ENCODE data around the gene RIPOR3. TPM values are rescaled to one million over a fixed set of nuclear protein-coding genes. Genes with fewer than 3 reads are reported as not detected.
A peak's percentile ranks its signal among the peaks of the same experiment; 100 is the strongest.
"Not testable (repeated sequence)": the region's sequence is repeated elsewhere in the genome, so short reads cannot be mapped to it uniquely, and the experiment has no call there.

The RIPOR3 gene
- total RNA-seq, 1 experiment from 2014 or later: 0.07 TPM

DNA sequence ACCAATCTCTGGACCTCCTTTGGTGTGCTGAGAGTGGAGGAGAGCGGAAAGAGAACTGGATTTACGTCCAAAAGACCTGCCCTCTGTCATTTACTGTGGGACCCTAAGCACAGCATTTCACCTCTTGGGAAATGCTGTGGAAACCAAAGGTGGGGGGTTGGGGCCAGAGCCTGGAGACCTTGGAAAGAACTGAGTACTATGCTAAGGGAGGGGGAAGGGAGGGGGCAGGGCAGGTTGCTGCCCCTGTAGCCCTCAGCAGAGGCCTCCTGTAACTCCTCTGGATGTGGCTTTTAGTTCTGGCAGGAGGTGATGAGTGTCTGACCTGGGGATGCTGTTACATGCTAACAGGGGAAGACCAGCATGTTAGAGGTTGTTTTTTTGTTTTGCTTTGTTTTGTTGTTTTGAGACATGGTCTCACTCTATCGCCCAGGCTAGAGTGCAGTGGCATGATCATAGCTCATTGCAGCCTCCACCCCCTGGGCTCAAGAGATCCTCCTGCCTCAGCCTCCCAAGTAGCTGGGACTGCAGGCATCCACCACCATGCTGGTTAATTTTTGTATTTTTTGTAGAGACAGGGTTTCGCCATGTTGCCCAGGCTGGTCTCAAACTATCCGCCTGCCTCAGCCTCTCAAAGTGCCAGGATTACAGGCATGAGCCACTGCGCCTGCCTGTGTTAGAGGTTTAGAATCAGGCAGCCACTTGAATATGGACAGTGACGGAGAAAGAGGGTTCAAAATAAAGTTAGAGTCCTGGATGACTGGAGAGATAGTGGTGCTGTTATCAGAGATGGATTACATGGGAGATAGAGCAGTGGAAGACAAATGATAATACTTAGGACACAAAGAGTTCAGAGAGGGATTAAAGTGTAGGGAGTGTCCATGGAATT lies 21.7 kb upstream of the RIPOR3 start:
- no peaks in the 10 kb centered on the region for H3K9me3 ChIP-seq
- no peak for DNase-seq
- no peaks in the 10 kb centered on the region for H3K36me3 ChIP-seq
- no peak overlapping the region for H3K4me3 ChIP-seq
- H3K27me3 ChIP-seq: no peaks in the 10 kb centered on the region

DNA sequence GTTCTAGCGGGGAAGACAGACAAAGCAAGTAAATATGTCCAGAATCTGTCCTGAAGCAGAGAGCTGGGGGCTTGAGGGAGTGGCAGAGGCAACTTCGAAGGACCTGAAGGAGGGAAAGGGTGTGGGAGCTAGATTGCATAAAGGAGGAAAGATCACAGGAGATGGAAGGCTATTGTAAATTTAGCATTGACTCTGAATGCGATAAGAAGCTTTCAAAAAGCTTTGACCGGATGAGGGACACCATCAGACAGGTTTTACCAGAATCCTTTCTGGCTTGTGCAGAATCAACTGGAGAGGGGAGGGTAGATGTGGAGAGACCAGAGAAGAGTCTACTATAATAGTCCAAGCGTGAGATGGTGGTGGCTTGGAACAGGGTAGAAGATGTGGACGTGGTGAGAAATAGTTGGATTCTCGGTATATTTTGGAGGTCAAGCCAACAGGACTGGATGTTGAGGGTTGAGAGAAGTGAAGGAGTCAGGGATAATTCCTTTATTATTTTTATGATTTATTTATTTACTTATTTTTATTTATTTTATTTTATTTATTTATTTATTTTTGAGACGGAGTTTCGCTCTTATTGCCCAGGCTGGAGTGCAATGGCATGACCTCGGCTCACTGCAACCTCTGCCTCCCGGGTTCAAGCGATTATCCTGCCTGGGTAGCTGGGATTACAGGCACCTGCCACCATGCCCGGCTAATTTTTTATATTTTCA lies 19.9 kb upstream of the RIPOR3 start:
- no peaks in the 10 kb centered on the region for H3K36me3 ChIP-seq
- no peak for DNase-seq
- no peaks in the 10 kb centered on the region for H3K27me3 ChIP-seq
- H3K4me3 ChIP-seq: no peak overlapping the region
- no peaks in the 10 kb centered on the region for H3K9me3 ChIP-seq

DNA sequence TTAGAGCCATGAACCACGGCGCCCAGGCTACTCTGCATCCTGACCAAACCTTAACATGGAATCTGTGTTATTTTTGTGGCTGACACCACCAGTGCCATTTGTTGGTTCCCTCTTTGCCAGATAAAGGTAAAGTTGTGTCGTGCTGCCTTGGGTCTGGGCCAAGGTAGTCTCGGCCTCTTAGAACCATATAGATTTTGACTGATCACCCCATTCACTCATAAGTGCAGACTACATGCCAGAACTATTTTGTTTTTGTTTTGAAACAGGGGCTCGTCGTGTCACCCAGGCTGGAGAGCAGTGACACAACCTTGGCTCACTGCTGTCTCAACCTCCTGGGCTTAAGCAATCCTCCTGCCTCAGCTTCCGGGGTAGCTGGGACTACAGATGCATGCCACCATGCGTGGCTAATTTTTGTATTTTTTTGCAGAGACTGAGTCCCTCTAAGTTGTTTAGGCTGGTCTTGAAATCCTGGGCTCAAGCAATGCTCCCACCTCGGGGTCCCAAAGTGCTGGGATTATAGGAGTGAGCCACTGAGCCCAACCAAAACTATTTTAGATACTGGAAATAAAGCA lies 19.2 kb upstream of the RIPOR3 start:
- peak; percentile 64 for DNase-seq
- H3K27me3 ChIP-seq: no peaks in the 10 kb centered on the region
- no peak overlapping the region for H3K4me3 ChIP-seq

DNA sequence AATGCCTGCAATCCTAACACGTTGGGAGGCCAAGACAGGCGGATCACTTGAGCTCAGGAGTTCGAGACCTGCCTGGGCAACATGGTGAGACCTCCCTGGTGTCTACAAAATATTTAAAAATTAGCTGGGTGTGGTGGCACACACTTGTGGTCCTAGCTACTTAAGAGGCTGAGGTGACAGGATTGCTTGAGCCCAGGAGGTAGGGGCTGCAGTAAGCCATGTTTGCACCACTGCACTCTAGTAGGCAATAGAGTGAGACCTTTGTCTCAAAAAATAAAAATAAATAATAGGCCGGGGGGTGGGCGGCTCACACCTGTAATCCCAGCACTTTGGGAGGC lies 18.3 kb upstream of the RIPOR3 start:
- no peaks in the 10 kb centered on the region for H3K27me3 ChIP-seq
- no peak for DNase-seq
- H3K4me3 ChIP-seq: no peak overlapping the region
- no peaks in the 10 kb centered on the region for H3K36me3 ChIP-seq
- no peaks in the 10 kb centered on the region for H3K9me3 ChIP-seq

More for the DNA sequence above, 19.2 kb upstream of the RIPOR3 start:
- Histone ChIP-seq H3K36me3 (no peaks in the 10 kb centered on the region), H3K9me3 (no peaks in the 10 kb centered on the region)

DNA sequence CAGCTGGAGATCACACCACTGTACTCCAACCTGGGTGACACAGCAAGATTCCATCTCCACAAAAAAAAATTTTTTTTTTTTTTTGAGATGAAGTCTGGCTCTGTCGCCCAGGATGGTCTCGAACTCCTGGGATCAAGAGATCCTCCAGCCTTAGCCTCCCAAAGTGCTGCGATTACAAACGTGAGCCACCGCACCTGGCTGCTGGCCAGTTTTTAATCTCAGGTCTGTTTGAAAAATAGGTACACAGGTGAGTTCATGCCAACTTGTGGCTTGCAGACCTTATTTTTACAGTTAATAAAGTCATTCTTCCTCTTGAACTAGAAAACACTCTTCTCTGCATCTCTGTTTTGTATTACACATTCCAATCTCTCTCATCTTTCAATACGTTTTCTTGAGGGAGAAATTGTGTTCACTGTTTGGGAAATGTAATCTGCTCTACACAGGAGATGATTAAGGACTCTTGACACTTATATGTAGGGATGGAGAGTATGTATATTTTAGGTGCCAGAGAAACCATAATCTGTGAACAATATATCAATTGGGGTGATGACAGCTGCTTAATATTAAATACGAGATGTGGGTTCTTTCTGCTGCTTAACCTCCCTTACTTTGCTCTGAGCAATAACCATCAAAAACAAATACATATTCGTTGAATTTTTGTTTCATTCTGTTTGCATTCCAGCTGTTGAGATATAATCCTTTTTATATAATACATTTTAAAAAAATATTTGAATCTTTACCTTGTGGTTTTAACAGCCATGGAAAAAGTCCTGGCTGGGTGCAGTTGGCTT lies 17.7 kb upstream of the RIPOR3 start:
- H3K4me3 ChIP-seq: no peak overlapping the region
- no peaks in the 10 kb centered on the region for H3K27me3 ChIP-seq
- H3K36me3 ChIP-seq: no peaks in the 10 kb centered on the region
- H3K9me3 ChIP-seq: no peaks in the 10 kb centered on the region
- DNase-seq: no peak

DNA sequence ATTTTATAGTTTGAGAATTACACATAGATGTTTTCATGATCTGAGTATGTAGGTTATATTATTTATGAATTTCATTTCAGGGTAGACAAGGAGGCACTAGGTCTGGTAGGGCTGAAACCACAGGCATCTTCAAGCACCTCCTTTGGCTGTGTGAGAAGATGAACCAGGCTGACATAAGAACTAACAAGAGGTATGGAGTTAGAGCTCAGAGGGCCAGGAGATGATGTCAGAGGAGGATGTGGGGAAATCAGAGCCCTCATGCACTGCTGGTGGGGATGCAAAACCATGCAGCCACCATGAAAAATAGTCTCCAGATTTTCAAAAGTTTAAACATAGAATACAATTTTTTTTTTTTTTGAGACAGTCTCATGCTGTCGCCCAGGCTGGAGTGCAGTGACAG lies 13.6 kb upstream of the RIPOR3 start:
- Histone ChIP-seq H3K27me3 (no peaks in the 10 kb centered on the region), H3K4me3 (no peak overlapping the region), H3K9me3 (no peaks in the 10 kb centered on the region), H3K36me3 (no peaks in the 10 kb centered on the region)
- DNase-seq: no peak

DNA sequence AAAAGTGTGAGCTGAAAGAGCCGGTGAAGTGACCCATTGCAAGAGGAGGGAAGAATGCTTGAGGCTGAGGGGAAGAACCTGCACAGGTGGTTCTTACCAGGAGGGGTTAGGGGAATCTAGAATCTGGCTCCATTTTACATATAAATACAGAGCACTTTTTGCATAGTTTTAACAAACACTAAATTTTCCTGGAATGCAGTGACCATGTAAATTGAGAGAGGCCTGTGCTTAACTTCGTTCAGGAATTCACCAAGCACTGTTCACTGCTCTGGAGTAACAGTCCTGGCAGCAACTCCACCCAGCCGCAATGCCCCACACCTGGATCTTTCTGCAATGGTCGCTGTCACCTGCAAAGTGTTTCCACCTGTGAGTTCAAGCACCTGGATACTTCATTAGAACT lies 13.2 kb upstream of the RIPOR3 start:
- H3K4me3 ChIP-seq: no peak overlapping the region
- DNase-seq: no peak
- no peaks in the 10 kb centered on the region for H3K27me3 ChIP-seq
- no peaks in the 10 kb centered on the region for H3K9me3 ChIP-seq
- H3K36me3 ChIP-seq: no peaks in the 10 kb centered on the region

DNA sequence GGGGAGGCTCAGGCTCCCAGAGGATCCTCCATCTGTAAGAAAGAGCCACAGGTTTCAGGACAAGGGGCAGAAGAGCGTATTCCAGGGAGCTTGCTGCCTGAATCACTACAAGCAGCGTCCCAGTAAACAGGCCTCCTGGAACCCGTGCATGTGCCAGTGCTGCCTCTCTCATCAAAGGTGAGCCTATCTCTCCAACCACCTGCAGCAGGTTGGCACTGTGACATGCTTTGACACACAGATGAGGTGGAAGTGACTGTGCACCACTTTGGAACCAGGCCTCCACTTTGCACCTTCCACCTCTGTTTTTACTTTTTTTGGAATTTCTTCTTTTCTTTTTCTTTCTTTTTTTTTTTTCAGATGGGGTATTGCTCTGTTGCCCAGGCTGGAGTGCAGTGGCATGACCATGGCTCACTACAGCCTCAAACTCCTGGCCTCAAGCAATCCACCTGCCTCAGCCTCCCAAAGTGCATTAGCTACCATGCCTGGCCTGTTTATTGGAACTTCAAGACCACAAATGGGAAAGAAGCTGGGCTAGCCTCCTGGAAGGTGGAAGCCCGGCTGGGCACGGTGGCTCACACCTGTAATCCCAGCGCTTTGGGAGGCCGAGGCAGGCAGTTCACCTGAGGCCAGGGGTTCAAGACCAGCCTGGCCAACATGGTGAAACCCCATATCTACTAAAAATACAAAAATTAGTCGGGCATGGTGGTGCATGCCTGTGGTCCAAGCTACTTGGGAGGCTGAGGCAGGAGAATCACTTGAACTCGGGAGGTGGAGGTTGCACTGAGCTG lies 12.5 kb upstream of the RIPOR3 start:
- H3K4me3 ChIP-seq, DNase-seq, H3K27me3 ChIP-seq: not testable (repeated sequence)

DNA sequence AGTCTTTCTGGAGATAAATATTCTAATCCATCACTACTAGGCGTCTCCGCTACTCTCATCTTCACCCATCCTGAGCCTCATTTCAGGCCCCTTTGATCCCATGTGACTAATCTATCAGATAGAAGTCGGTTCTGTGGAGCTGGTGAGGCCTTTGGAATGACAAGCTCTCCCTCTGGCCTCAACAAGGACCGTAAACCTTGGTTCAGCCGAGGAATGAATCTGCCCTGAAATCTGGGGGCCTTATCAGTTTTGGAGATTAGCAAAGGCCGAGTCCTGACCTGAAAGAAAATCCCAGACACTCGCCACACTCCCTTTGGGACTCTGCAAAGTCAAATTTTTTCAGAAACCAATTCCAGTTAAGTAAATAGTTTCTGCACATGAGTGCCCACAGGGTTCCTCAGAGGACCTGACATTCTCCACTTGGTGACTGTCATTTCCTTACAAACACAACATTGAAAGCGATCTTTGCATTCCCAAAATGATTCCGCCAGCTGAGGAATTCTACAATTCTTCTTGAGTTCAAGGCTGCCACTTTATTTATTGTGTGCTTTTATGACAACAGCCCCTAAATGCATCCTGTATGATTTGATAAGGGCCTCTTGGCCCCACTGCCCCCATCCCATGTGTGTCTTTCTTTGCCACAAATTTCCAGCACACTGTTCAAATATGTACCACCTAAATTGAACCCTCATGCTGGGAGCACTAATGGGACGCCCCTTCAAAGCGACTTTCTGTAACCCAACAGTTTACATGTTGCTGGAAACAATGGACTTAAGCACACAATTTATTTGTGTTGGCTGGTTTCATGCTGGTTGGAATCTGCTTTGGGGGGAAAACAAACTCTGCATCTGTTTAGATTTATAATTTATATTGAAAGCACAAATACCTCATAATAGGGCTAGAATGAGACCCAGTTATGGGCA lies 10.0 kb upstream of the RIPOR3 start:
- no peak for DNase-seq
- no peaks in the 10 kb centered on the region for H3K27me3 ChIP-seq
- H3K36me3 ChIP-seq: no peaks in the 10 kb centered on the region
- no peaks in the 10 kb centered on the region for H3K9me3 ChIP-seq
- no peak overlapping the region for H3K4me3 ChIP-seq

More for the DNA sequence above, 12.5 kb upstream of the RIPOR3 start:
- not testable (repeated sequence) for H3K9me3 ChIP-seq, H3K36me3 ChIP-seq

DNA sequence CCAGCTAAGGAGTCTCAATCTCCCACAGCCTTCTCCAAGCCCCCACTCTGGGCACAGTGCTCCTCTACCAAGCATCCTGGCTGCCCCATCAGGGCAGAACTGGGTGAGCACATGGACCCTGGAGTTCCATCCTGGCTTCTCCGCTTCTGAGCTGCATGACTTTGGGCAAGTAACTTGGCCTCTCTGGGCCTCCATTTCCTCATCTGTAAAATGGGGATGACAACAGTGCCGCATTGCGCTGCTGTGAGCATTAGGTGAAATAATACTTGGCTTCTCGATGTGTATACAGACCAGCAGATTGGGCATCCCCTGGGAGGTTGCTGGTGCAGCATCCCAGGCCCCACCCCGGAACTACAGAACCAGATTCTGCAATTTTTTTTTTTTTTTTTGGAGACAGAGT lies 8.3 kb upstream of the RIPOR3 start:
- H3K36me3 ChIP-seq: no peaks in the 10 kb centered on the region
- DNase-seq: no peak
- no peaks in the 10 kb centered on the region for H3K9me3 ChIP-seq
- no peak overlapping the region for H3K4me3 ChIP-seq
- H3K27me3 ChIP-seq: no peaks in the 10 kb centered on the region

DNA sequence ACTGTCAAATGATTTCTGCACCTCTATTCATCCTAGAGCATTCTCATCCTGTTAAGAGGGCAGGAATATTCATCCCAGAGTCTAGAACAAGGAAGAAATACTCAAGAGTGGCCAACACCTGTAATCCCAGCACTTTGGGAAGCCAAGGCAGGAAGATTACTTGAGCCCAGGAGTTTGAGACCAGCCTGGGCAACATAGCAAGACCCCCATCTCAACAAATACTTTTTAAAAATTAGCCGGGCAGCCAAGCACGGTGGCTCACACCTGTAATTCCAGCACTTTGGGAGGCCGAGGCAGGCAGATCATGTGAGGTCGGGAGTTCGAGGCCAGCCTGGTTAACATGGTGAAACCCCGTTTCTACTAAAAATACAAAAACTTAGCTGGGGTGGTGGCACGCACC lies 6.9 kb upstream of the RIPOR3 start:
- H3K36me3 ChIP-seq, H3K9me3 ChIP-seq, H3K27me3 ChIP-seq, DNase-seq, H3K4me3 ChIP-seq: not testable (repeated sequence)

DNA sequence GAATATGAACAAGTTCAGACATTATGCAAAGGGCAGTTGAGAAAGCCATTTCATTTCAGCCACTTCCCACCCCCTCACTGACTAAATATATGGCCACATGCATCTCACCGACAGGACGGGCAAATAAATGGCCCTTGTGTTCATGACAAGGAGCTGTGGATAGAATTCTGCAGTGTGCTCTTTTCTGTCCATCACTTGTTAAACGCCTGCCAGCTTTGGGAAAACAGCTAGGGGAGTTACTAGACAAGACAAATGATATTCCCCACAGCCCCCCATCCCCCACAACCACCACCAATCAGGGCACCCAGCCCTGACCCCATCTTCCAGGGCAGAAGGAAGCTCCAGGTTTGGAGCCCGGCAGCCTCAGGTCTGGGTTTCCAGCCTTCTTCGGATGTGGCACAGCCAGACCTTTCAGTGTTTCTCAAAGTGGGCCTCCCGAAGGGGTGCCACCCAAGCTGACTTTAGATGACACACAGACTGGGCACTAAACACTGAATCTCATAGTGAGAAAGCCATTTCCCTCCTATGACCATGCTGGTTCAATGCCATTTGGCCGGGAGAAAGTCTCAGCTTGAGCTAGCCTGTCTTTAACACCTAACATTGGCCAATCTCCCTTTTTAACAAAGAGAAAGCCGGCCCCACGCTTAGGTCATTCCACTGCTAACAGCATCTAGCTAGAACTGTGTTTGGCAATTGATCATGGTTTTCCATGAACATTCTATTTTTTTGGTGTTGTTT lies 4.0 kb upstream of the RIPOR3 start:
- peak; percentile 93 for DNase-seq
- Histone ChIP-seq H3K27me3 (no peaks in the 10 kb centered on the region), H3K4me3 (no peak overlapping the region), H3K36me3 (no peaks in the 10 kb centered on the region), H3K9me3 (no peaks in the 10 kb centered on the region)

DNA sequence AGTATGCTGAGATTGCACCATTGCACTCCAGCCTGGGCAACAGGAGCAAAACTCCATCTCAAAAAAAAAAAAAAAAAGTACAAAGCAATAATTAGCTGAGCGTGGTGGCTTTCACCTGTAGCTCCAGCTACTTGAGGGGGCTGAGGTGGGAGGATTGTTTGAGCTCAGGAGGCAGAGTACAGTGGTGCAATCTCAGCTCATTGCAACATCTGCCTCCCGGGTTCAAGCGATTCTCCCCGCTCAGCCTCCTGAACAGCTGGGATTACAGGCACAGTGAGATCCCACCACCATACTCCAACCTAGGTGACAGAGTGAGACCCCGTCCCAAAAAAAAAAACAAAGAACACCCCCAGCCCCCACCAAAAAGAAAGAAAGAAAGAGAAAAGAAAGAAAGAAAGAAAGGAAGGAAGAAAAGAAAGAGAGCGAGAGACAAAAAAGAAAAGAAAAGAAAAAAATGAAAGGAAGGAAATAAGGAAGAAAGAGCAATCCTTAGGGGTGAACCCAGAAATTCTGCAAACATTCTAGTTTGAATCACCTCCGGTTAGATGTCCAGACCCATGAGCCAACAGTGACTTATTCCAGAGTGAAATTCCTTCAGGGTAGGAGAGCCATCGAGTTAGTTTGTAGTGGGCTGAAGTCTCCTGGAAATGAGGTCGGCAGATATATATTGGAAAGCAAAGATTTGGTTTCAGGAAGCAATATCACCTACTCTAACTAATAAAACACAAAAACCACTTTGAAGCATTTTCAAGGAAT lies 3.2 kb upstream of the RIPOR3 start:
- no peaks in the 10 kb centered on the region for H3K36me3 ChIP-seq
- no peak for DNase-seq
- H3K9me3 ChIP-seq: no peaks in the 10 kb centered on the region
- H3K27me3 ChIP-seq: no peaks in the 10 kb centered on the region
- H3K4me3 ChIP-seq: no peak overlapping the region

DNA sequence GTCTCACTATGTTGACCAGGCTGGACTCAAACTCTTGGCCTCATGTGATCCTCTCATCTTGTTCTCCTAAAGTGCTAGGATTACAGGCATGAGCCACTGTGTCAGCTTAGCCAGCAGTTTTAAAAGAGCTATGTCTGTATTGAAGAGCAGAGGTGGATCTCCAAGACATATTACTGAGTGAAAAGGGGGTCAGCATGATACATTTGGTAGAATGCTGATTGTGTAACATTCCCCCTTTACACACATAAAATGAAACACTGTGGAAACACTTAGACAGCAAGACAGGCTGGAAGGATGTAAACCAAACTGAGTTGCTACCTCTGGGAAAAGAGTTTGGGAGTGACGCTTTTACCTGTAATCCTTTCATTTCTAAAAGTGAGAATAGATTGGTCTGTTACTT lies 1.7 kb upstream of the RIPOR3 start:
- no peaks in the 10 kb centered on the region for H3K36me3 ChIP-seq
- no peaks in the 10 kb centered on the region for H3K9me3 ChIP-seq
- DNase-seq: no peak
- H3K27me3 ChIP-seq: no peaks in the 10 kb centered on the region
- no peak overlapping the region for H3K4me3 ChIP-seq

All from MG63 (cell line).